WTC11 (cell line): Measurements from ENCODE around the gene MYNN. TPM values are rescaled to one million over a fixed set of nuclear protein-coding genes. Genes with fewer than 3 reads are reported as not detected.
A peak's percentile ranks its signal among the peaks of the same experiment; 100 is the strongest.

Experiments used
- ATAC-seq: fragments of 200-7000 bp; cut with Tn5 transposase; 2 replicates; pipeline ENCODE4 v1.10.0; 2021; ENCODE audit warnings: mild to moderate bottlenecking, moderate library complexity
- CTCF ChIA-PET: fragments of 300-600 bp; sonication (Branson Sonifier 250); formaldehyde crosslinking; loops from one replicate; lab custom pipeline; 2021; ENCODE audit warnings: antibody characterized with exemption; lab: Charles Lee
- POLR2A ChIA-PET: fragments of 350-600 bp; sonication (Branson Sonifier 250); formaldehyde crosslinking; loops from one replicate; lab custom pipeline; 2021; ENCODE audit warnings: antibody characterized with exemption; lab: Charles Lee
- DNase-seq: peaks from one replicate; pipeline ENCODE4 v3.0.0; 2021; ENCODE audit warnings: low spot score
- H3K27ac Mint-ChIP-seq: 2 replicates; pipeline ENCODE4 v1.8.0; 2021; ENCODE audit warnings: mixed read lengths
- H3K27me3 Mint-ChIP-seq: 2 replicates; pipeline ENCODE4 v1.8.0; 2021; ENCODE audit warnings: low read depth, mild to moderate bottlenecking, moderate library complexity, mixed read lengths
- H3K36me3 Mint-ChIP-seq: 2 replicates; pipeline ENCODE4 v1.8.0; 2021; ENCODE audit warnings: mixed read lengths
- H3K4me1 Mint-ChIP-seq: 2 replicates; pipeline ENCODE4 v1.8.0; 2022; ENCODE audit warnings: mixed read lengths
- H3K4me3 Mint-ChIP-seq: 2 replicates; pipeline ENCODE4 v1.8.0; 2021; ENCODE audit warnings: mild to moderate bottlenecking, moderate library complexity, mixed read lengths
- H3K9me3 Mint-ChIP-seq: 2 replicates; pipeline ENCODE4 v1.8.0; 2021; ENCODE audit warnings: mixed read lengths
- CDX4 ChIP-seq: fragments of 250-450 bp; sonication (Bioruptor Pico); IDR thresholded peaks from 2 replicates; pipeline ENCODE4 v1.9.0; 2021; ENCODE audit warnings: moderate library complexity, mild to moderate bottlenecking, inconsistent platforms, borderline replicate concordance
- E2F5 ChIP-seq: sonication (generic); formaldehyde crosslinking; IDR thresholded peaks from 2 replicates; pipeline ENCODE4 v1.8.1; 2022; ENCODE audit warnings: mild to moderate bottlenecking, moderate library complexity, missing genetic modification reagents
- ELF4 ChIP-seq: sonication (generic); formaldehyde crosslinking; IDR thresholded peaks from 2 replicates; pipeline ENCODE4 v1.8.1; 2022; ENCODE audit warnings: low read depth, mild to moderate bottlenecking, moderate library complexity, missing genetic modification reagents
- GRHL2 ChIP-seq: fragments of 250-450 bp; sonication (Bioruptor Pico); IDR thresholded peaks from 2 replicates; pipeline ENCODE4 v1.8.0; 2022; ENCODE audit warnings: mild to moderate bottlenecking, moderate library complexity; ENCODE audit not compliant: insufficient replicate concordance, severe bottlenecking
- GTF2I ChIP-seq: fragments of 250-450 bp; sonication (Bioruptor Pico); conservative IDR thresholded peaks from 2 replicates; pipeline ENCODE4 v1.4.0; 2021; ENCODE audit warnings: mild to moderate bottlenecking
- KAT7 ChIP-seq: sonication (generic); formaldehyde crosslinking; IDR thresholded peaks from 2 replicates; pipeline ENCODE4 v1.8.1; 2023; ENCODE audit warnings: missing genetic modification reagents, mild to moderate bottlenecking, borderline replicate concordance
- MAX ChIP-seq: sonication (generic); formaldehyde crosslinking; IDR thresholded peaks from 2 replicates; pipeline ENCODE4 v1.8.0; 2022; ENCODE audit warnings: mild to moderate bottlenecking, missing genetic modification reagents
- MYBL2 ChIP-seq: sonication (generic); formaldehyde crosslinking; IDR thresholded peaks from 2 replicates; pipeline ENCODE4 v1.8.1; 2023; ENCODE audit warnings: mild to moderate bottlenecking, moderate library complexity, missing genetic modification reagents
- PRRX2 ChIP-seq: fragments of 250-450 bp; sonication (Bioruptor Pico); IDR thresholded peaks from 2 replicates; pipeline ENCODE4 v1.8.0; 2021; ENCODE audit warnings: mild to moderate bottlenecking
- RELA ChIP-seq: sonication (generic); formaldehyde crosslinking; IDR thresholded peaks from 2 replicates; pipeline ENCODE4 v1.8.1; 2022; ENCODE audit warnings: missing genetic modification reagents, mild to moderate bottlenecking, borderline replicate concordance
- SMAD4 ChIP-seq: sonication (generic); formaldehyde crosslinking; IDR thresholded peaks from 2 replicates; pipeline ENCODE4 v1.8.0; 2022; ENCODE audit warnings: mild to moderate bottlenecking, missing genetic modification reagents
- USF1 ChIP-seq: sonication (generic); formaldehyde crosslinking; IDR thresholded peaks from 2 replicates; pipeline ENCODE4 v1.8.0; 2022; ENCODE audit warnings: mild to moderate bottlenecking, missing genetic modification reagents
- ZNF121 ChIP-seq: sonication (generic); formaldehyde crosslinking; IDR thresholded peaks from 2 replicates; pipeline ENCODE4 v1.8.0; 2023; ENCODE audit warnings: missing genetic modification reagents
- total RNA-seq: library from RNA; stranded (reverse); gene quantifications from 3 replicates; pipeline ENCODE4 v1.2.3, GENCODE V29; 2021
- TF ChIP-seq, protein P1 (sequence below): fragments of 250-450 bp; sonication (Bioruptor Pico); conservative IDR thresholded peaks from 2 replicates; pipeline ENCODE4 v1.9.0; 2021; ENCODE audit warnings: mild to moderate bottlenecking
- TF ChIP-seq, protein P2 (sequence below): sonication (generic); formaldehyde crosslinking; IDR thresholded peaks from 2 replicates; pipeline ENCODE4 v1.8.0; 2022; ENCODE audit warnings: missing genetic modification reagents
- TF ChIP-seq, protein P3 (sequence below): fragments of 200-600 bp; IDR thresholded peaks from 2 replicates; pipeline ENCODE4 v1.8.0; 2022; ENCODE audit warnings: antibody characterized with exemption

MYNN gene
- total RNA-seq, 1 experiment from 2014 or later, result 14.3 TPM

DNA sequence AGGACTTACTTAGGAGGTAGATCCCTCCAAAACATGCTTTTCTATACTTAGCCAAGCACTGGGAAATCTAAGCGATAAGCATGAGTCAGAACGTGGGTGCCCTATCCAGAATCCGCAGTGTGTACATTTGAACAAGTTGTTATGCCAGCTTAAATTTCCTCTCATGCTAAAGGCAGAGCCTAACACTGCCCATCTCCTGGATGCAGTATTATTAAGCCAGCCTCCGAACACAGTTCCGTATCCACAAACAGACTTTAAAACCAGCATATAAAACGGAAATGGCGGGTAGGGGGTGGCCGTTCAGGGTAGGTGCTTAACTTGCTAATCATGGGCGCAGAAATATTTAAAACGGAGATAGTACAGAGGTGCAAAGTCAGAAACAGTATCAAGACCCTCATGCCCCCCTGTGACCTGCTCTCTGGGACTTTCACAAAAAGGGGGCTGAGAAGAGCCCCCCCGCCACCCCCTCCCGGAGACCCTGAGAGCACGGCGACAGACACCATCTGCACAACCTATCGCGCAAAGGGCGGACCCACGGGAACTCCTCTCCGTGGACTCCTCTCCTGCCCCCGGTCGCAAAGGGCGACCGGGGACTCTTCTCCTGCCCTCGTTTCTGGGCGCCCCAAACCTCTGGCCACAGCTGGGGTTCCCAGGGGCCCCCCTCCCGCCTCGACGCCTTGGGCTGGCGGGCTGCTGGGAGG, 38.6 kb downstream of the MYNN start:
- peaks cover 45% of the 10 kb centered on the region for H3K27me3 Mint-ChIP-seq
- H3K4me3 Mint-ChIP-seq, result peak overlapping the region; percentile 75
- H3K36me3 Mint-ChIP-seq, result peaks cover 11% of the 10 kb centered on the region
- H3K9me3 Mint-ChIP-seq, result peaks cover 16% of the 10 kb centered on the region
- ChIA-PET POLR2A (interaction anchor here (0.6 to 1.3 kb wide), 2 partner anchors 40 to 211 kb away, joined by 3 read pairs; no protein-coding TSS in a partner anchor), CTCF (interaction anchor here (1.3 kb wide), 1 partner anchor 40 kb away, joined by 3 read pairs; no protein-coding TSS in a partner anchor)
- no peak overlapping the region for H3K27ac Mint-ChIP-seq
- TF ChIP-seq MAX (CRISPR knock-in tag) (no peak), GTF2I (no peak), GRHL2 (no peak), SMAD4 (CRISPR knock-in tag) (no peak), RELA (CRISPR knock-in tag) (no peak), ELF4 (CRISPR knock-in tag) (no peak)
- TF ChIP-seq, protein P1, sequence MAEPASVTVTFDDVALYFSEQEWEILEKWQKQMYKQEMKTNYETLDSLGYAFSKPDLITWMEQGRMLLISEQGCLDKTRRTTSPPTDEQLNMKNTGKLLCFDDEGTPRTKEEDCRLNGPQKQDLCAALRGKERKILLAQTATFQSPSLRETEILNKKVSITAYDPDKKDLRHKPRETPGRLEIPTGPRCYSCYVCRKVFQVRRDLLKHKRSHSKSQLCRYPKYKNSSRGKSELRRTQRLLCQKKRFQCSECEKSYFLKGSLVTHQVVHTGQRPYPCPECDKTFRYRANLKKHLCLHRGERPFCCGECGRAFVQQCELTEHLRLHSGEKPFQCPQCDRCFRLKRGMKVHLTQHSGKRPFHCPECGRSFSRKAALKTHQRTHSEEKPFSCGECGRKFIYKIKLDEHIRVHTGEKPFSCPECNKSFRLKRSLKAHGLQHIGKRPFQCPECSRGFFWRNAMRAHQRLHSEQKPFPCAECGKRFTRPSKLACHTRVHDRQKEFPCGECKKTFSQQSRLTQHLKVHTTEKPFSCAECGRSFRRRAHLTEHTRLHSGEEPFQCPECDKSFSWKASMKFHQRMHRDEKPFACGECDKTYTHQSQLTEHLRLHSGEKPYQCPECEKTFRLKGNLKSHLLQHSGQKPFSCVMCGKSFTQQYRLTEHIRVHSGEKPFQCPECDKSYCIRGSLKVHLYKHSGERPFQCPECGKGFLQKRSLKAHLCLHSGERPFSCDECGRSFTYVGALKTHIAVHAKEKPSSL (CRISPR knock-in tag), result no peak
- TF ChIP-seq, protein P2, sequence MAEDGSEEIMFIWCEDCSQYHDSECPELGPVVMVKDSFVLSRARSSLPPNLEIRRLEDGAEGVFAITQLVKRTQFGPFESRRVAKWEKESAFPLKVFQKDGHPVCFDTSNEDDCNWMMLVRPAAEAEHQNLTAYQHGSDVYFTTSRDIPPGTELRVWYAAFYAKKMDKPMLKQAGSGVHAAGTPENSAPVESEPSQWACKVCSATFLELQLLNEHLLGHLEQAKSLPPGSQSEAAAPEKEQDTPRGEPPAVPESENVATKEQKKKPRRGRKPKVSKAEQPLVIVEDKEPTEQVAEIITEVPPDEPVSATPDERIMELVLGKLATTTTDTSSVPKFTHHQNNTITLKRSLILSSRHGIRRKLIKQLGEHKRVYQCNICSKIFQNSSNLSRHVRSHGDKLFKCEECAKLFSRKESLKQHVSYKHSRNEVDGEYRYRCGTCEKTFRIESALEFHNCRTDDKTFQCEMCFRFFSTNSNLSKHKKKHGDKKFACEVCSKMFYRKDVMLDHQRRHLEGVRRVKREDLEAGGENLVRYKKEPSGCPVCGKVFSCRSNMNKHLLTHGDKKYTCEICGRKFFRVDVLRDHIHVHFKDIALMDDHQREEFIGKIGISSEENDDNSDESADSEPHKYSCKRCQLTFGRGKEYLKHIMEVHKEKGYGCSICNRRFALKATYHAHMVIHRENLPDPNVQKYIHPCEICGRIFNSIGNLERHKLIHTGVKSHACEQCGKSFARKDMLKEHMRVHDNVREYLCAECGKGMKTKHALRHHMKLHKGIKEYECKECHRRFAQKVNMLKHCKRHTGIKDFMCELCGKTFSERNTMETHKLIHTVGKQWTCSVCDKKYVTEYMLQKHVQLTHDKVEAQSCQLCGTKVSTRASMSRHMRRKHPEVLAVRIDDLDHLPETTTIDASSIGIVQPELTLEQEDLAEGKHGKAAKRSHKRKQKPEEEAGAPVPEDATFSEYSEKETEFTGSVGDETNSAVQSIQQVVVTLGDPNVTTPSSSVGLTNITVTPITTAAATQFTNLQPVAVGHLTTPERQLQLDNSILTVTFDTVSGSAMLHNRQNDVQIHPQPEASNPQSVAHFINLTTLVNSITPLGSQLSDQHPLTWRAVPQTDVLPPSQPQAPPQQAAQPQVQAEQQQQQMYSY (CRISPR knock-in tag), result no peak
- TF ChIP-seq, protein P3, sequence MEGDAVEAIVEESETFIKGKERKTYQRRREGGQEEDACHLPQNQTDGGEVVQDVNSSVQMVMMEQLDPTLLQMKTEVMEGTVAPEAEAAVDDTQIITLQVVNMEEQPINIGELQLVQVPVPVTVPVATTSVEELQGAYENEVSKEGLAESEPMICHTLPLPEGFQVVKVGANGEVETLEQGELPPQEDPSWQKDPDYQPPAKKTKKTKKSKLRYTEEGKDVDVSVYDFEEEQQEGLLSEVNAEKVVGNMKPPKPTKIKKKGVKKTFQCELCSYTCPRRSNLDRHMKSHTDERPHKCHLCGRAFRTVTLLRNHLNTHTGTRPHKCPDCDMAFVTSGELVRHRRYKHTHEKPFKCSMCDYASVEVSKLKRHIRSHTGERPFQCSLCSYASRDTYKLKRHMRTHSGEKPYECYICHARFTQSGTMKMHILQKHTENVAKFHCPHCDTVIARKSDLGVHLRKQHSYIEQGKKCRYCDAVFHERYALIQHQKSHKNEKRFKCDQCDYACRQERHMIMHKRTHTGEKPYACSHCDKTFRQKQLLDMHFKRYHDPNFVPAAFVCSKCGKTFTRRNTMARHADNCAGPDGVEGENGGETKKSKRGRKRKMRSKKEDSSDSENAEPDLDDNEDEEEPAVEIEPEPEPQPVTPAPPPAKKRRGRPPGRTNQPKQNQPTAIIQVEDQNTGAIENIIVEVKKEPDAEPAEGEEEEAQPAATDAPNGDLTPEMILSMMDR, result no peak
- H3K4me1 Mint-ChIP-seq, result peaks cover 34% of the 10 kb centered on the region
- ATAC-seq, result 0 out of 2 replicates have a peak, but pooled peaks have one; percentile 2
- DNase-seq, result no peak

GRCh38 chr3:169812332-169813235, 39.4 kb downstream of the MYNN start, which contains the start of the genes LRRC34 and LRRIQ4:
TSS of gene LRRC34 (minus strand) at chr3:169812904. CDS start at chr3:169812548, 356 bp downstream.
TSS of gene LRRIQ4 (plus strand) at chr3:169812870. CDS start at chr3:169821922, 9,052 bp downstream.
- Mint-ChIP-seq H3K36me3 (peaks cover 11% of the 10 kb centered on the region), H3K4me3 (peak within 1 kb of the TSS; percentile 75), H3K27me3 (peaks cover 45% of the 10 kb centered on the region), H3K9me3 (peaks cover 16% of the 10 kb centered on the region), H3K4me1 (peaks cover 34% of the 10 kb centered on the region), H3K27ac (peak within 1 kb of the TSS; percentile 6; the same call in 1 of the 2 replicates)
- ATAC-seq (peak; percentile 81), DNase-seq (peak; percentile 84)
- ChIA-PET POLR2A (interaction anchor here (0.5 to 1.3 kb wide), 4 partner anchors 12 to 211 kb away, joined by 3 read pairs; partner anchors contain the start of gene ACTRT3), CTCF (interaction anchor here (0.6 to 1.3 kb wide), 3 partner anchors 41 to 392 kb away, joined by 3 read pairs; no protein-coding TSS in a partner anchor)
- TF ChIP-seq SMAD4 (CRISPR knock-in tag), result no peak
- no peak for TF ChIP-seq KAT7
- TF ChIP-seq E2F5 (CRISPR knock-in tag), result no peak
- no peak for TF ChIP-seq CDX4
- TF ChIP-seq USF1 (CRISPR knock-in tag), result no peak
- no peak for TF ChIP-seq ZNF121 (CRISPR knock-in tag)
- TF ChIP-seq, protein P2 (CRISPR knock-in tag), result no peak
- TF ChIP-seq MYBL2, result 0 out of 2 replicates have a peak, but pooled peaks have one; percentile 71
- no peak for TF ChIP-seq PRRX2 (CRISPR knock-in tag)
- 0 out of 2 replicates have a peak, but pooled peaks have one; percentile 56 for TF ChIP-seq RELA (CRISPR knock-in tag)
